ENCODE results near the gene SORBS2. TPM values are rescaled to one million over a fixed set of nuclear protein-coding genes. Genes with fewer than 3 reads are reported as not detected.

The SORBS2 gene
- total RNA-seq, 1 experiment from 2014 or later: 0.34 TPM

- Histone ChIP-seq H3K4me3 (replicated peaks in 1 of 2; ENCODE audit: low read depth in 1 of 2, low read length in 2 of 2) (no peak overlapping the region), H3K9ac (ENCODE audit: low read length) (no peak overlapping the region), H3K9me2 (ENCODE audit: insufficient read depth) (no peaks in the 10 kb centered on the region), H3K27ac (ENCODE audit: low read depth, low read length) (no peak overlapping the region), H3K79me2 (ENCODE audit: insufficient read depth, low read length) (no peaks in the 10 kb centered on the region), H4K20me1 (ENCODE audit: insufficient read depth) (no peaks in the 10 kb centered on the region), H3K36me3 (ENCODE audit: control insufficient read depth in 1 of 2, insufficient read depth in 2 of 2, low read length in 2 of 2) (no peaks in the 10 kb centered on the region), H3K4me2 (ENCODE audit: low read length) (no peak overlapping the region), H3K9me3 (ENCODE audit: control insufficient read depth in 1 of 2, insufficient read depth in 1 of 2, low read depth in 1 of 2, low read length in 2 of 2) (no peaks in the 10 kb centered on the region), H3K27me3 (ENCODE audit: insufficient read depth, low read length) (no peaks in the 10 kb centered on the region), H3K4me1 (ENCODE audit: control insufficient read depth in 1 of 2, insufficient read depth in 2 of 2, low read length in 2 of 2) (no peaks in the 10 kb centered on the region), H2AFZ (ENCODE audit: low read depth, low read length, poor library complexity, severe bottlenecking) (no peak overlapping the region)
- RAD21 ChIA-PET (ENCODE audit: low non-redundant PET in 1 of 2, low total read pairs in 2 of 2, uncharacterized antibody in 2 of 2, unreplicated experiment in 2 of 2): no interaction called here
- intact Hi-C loops (cut with micrococcal nuclease): no loop called here
- no peak for TF ChIP-seq EZH2 (IDR thresholded peaks at IDR 0.05)
- TF ChIP-seq ELF1 (IDR thresholded peaks at IDR 0.05; ENCODE audit: borderline replicate concordance, low read depth): no peak
- no peak for TF ChIP-seq JUND (IDR thresholded peaks at IDR 0.05)
- no peak for TF ChIP-seq EZH2phosphoT487 (IDR thresholded peaks at IDR 0.05; ENCODE audit: borderline replicate concordance)
- TF ChIP-seq ATF3 (IDR thresholded peaks at IDR 0.05): no peak
- TF ChIP-seq RAD21 (IDR thresholded peaks at IDR 0.05; ENCODE audit: low read depth): no peak
- TF ChIP-seq SP1 (IDR thresholded peaks at IDR 0.05; ENCODE audit: low read depth): no peak
- TF ChIP-seq ZFX (IDR thresholded peaks at IDR 0.05): no peak
- no peak for TF ChIP-seq MAX (IDR thresholded peaks at IDR 0.05)
- TF ChIP-seq CBX3 (IDR thresholded peaks at IDR 0.05; ENCODE audit: low read depth): no peak
- TF ChIP-seq POLR2A (IDR thresholded peaks at IDR 0.05; ENCODE audit: borderline replicate concordance, extremely low read depth, insufficient read depth, insufficient read length): no peak
- no peak for TF ChIP-seq TCF7L2 (IDR thresholded peaks at IDR 0.05; ENCODE audit: borderline replicate concordance, extremely low read depth, insufficient read depth, insufficient read length)
- TF ChIP-seq REST (IDR thresholded peaks at IDR 0.05; ENCODE audit: low read depth): no peak
- no peak for TF ChIP-seq SIN3A (IDR thresholded peaks at IDR 0.05; ENCODE audit: low read depth)
- no peak for TF ChIP-seq ZNF274 (IDR thresholded peaks at IDR 0.05; ENCODE audit: low read depth, low read length)
- TF ChIP-seq FOSL1 (IDR thresholded peaks at IDR 0.05; ENCODE audit: low read depth): no peak
- TF ChIP-seq SRF (IDR thresholded peaks at IDR 0.05; ENCODE audit: low read depth): no peak
- TF ChIP-seq CEBPB (IDR thresholded peaks at IDR 0.05; ENCODE audit: low read depth): no peak
- no peak for TF ChIP-seq CTCF (IDR thresholded peaks at IDR 0.05 in 2 of 3, conservative IDR thresholded peaks at IDR 0.05 in 1 of 3; ENCODE audit: borderline replicate concordance in 1 of 3, insufficient read depth in 1 of 3, low read depth in 2 of 3, low read length in 2 of 3)
- TF ChIP-seq EGR1 (IDR thresholded peaks at IDR 0.05; ENCODE audit: low read depth): no peak
- no peak for DNase-seq (ENCODE audit: low read depth, low spot score)
- ATAC-seq: no peak
- CTCF ChIA-PET: no interaction called here
- POLR2A ChIA-PET: no interaction called here
- BruUV-seq (replicated peaks): no TSS peak
Measured at GRCh38 chr4:185764876-185765275, 47.1 kb downstream of the SORBS2 start.
